ENCODE data around the gene SLAMF1.
"Not testable (repeated sequence)": the region's sequence is repeated elsewhere in the genome, so short reads cannot be mapped to it uniquely, and the experiment has no call there.

Gene SLAMF1

GRCh38 chr1:160640359-160641123, 6.3 kb downstream of the SLAMF1 start:
- no peak for DNase-seq (ENCODE audit: low spot score)

- no peak for DNase-seq (ENCODE audit: low spot score)
Measured at GRCh38 chr1:160639652-160640051, 7.2 kb downstream of the SLAMF1 start.

GRCh38 chr1:160638926-160639325, 7.9 kb downstream of the SLAMF1 start:
- no peak for DNase-seq (ENCODE audit: low spot score)

- DNase-seq (ENCODE audit: low spot score) = no peak
Measured at GRCh38 chr1:160638540-160638857, 8.3 kb downstream of the SLAMF1 start.

GRCh38 chr1:160637821-160638539, 8.9 kb downstream of the SLAMF1 start:
- DNase-seq (ENCODE audit: low spot score) = no peak

- DNase-seq (ENCODE audit: low spot score) = no peak
Measured at GRCh38 chr1:160637065-160637464, 9.8 kb downstream of the SLAMF1 start.

GRCh38 chr1:160636547-160636946, 10.3 kb downstream of the SLAMF1 start:
- DNase-seq (ENCODE audit: low spot score) = no peak

- DNase-seq (ENCODE audit: low spot score) = no peak
Measured at GRCh38 chr1:160636076-160636475, 10.8 kb downstream of the SLAMF1 start.

- DNase-seq (ENCODE audit: low spot score) = no peak
Measured at GRCh38 chr1:160634543-160635491, 12.0 kb downstream of the SLAMF1 start.

GRCh38 chr1:160633330-160633903, 13.4 kb downstream of the SLAMF1 start:
- no peak for DNase-seq (ENCODE audit: low spot score)

- no peak for DNase-seq (ENCODE audit: low spot score)
Measured at GRCh38 chr1:160631983-160632625, 14.7 kb downstream of the SLAMF1 start.

- no peak for DNase-seq (ENCODE audit: low spot score)
Measured at GRCh38 chr1:160630523-160631451, 16.1 kb downstream of the SLAMF1 start.

- DNase-seq (ENCODE audit: low spot score) = no peak
Measured at GRCh38 chr1:160629286-160630210, 17.3 kb downstream of the SLAMF1 start.

- no peak for DNase-seq (ENCODE audit: low spot score)
Measured at GRCh38 chr1:160628799-160629263, 18.0 kb downstream of the SLAMF1 start.

GRCh38 chr1:160627677-160628289, 19.1 kb downstream of the SLAMF1 start:
- DNase-seq (ENCODE audit: low spot score) = not testable (repeated sequence)

GRCh38 chr1:160626509-160627342, 20.1 kb downstream of the SLAMF1 start:
- no peak for DNase-seq (ENCODE audit: low spot score)

- DNase-seq (ENCODE audit: low spot score) = no peak
Measured at GRCh38 chr1:160625725-160626498, 20.9 kb downstream of the SLAMF1 start.

Data from AG08396 (cell line).